K562 (cell line): ENCODE results near the gene ROBO2.

Experiments used
- ARHGAP35 ChIP-seq: fragments of 450-650 bp; IDR thresholded peaks from 2 replicates; pipeline ENCODE4 v1.6.1; 2018; ENCODE audit not compliant: partially characterized antibody
- JUNB ChIP-seq: fragments of 450-650 bp; formaldehyde crosslinking; conservative IDR thresholded peaks from 2 replicates; pipeline ENCODE4 v1.4.0; 2020; ENCODE audit warnings: mild to moderate bottlenecking
- U2AF1 ChIP-seq: fragments of 200-400 bp; formaldehyde crosslinking; optimal IDR thresholded peaks from 2 replicates; pipeline ENCODE3; 2017; ENCODE audit warnings: mild to moderate bottlenecking, low read depth, low read length, moderate library complexity
- ZKSCAN3 ChIP-seq: fragments of 250-450 bp; sonication (Bioruptor Pico); IDR thresholded peaks from 2 replicates; pipeline ENCODE4 v1.4.0; 2020
- TF ChIP-seq, protein P1 (sequence below), 3 experiments: IDR thresholded peaks in 2 of 3; conservative IDR thresholded peaks in 1 of 3; 2 replicates each; pipeline ENCODE4 v1.5.1; 2011 to 2012; ENCODE audit warnings: low read length in 3 of 3, mild to moderate bottlenecking in 3 of 3, control low read depth in 2 of 3, improper control_type of control experiment in 1 of 3, inconsistent platforms in 1 of 3, low read depth in 1 of 3, mixed read lengths in 1 of 3, moderate library complexity in 1 of 3; ENCODE audit not compliant: insufficient read depth in 2 of 3
- TF ChIP-seq, protein P2 (sequence below): sonication (generic); formaldehyde crosslinking; IDR thresholded peaks from 2 replicates; pipeline ENCODE4 v1.4.0; 2020; ENCODE audit warnings: mild to moderate bottlenecking, missing genetic modification reagents

DNA sequence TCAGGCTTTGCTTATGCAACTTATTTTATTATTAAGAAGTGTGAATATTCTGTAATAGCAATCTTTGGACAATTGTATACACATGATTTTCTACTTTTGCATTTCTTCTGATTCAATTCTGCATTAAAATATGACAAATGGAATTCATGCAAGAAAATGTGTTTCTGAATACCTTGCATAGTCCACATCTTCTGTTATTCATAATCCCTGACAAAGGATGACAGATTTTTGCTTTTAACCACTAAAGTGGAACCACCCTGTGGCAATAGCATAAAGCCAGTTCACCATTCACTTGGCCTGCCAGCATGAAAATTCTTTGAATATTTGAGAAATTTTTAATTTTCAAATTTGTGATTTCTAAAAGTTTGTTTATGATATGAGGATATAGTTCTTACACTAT, 397.0 kb downstream of the ROBO2 start:
- TF ChIP-seq, protein P1, sequence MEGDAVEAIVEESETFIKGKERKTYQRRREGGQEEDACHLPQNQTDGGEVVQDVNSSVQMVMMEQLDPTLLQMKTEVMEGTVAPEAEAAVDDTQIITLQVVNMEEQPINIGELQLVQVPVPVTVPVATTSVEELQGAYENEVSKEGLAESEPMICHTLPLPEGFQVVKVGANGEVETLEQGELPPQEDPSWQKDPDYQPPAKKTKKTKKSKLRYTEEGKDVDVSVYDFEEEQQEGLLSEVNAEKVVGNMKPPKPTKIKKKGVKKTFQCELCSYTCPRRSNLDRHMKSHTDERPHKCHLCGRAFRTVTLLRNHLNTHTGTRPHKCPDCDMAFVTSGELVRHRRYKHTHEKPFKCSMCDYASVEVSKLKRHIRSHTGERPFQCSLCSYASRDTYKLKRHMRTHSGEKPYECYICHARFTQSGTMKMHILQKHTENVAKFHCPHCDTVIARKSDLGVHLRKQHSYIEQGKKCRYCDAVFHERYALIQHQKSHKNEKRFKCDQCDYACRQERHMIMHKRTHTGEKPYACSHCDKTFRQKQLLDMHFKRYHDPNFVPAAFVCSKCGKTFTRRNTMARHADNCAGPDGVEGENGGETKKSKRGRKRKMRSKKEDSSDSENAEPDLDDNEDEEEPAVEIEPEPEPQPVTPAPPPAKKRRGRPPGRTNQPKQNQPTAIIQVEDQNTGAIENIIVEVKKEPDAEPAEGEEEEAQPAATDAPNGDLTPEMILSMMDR (IDR thresholded peaks at IDR 0.05 in 2 of 3, conservative IDR thresholded peaks at IDR 0.05 in 1 of 3; ENCODE audit: insufficient read depth in 2 of 3, low read depth in 1 of 3, low read length in 3 of 3): no peak
- TF ChIP-seq, protein P2, sequence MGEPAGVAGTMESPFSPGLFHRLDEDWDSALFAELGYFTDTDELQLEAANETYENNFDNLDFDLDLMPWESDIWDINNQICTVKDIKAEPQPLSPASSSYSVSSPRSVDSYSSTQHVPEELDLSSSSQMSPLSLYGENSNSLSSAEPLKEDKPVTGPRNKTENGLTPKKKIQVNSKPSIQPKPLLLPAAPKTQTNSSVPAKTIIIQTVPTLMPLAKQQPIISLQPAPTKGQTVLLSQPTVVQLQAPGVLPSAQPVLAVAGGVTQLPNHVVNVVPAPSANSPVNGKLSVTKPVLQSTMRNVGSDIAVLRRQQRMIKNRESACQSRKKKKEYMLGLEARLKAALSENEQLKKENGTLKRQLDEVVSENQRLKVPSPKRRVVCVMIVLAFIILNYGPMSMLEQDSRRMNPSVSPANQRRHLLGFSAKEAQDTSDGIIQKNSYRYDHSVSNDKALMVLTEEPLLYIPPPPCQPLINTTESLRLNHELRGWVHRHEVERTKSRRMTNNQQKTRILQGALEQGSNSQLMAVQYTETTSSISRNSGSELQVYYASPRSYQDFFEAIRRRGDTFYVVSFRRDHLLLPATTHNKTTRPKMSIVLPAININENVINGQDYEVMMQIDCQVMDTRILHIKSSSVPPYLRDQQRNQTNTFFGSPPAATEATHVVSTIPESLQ (CRISPR knock-in tag): no peak
- no peak for TF ChIP-seq JUNB (CRISPR knock-in tag)
- no peak for TF ChIP-seq U2AF1
- no peak for TF ChIP-seq ZKSCAN3 (CRISPR knock-in tag)
- TF ChIP-seq ARHGAP35: no peak
